ENCODE results near the gene SPEF2. TPM values are rescaled to one million over a fixed set of nuclear protein-coding genes. Genes with fewer than 3 reads are reported as not detected.

SPEF2 gene
- total RNA-seq, 1 donor from 2014 or later: 3.4 TPM

DNA sequence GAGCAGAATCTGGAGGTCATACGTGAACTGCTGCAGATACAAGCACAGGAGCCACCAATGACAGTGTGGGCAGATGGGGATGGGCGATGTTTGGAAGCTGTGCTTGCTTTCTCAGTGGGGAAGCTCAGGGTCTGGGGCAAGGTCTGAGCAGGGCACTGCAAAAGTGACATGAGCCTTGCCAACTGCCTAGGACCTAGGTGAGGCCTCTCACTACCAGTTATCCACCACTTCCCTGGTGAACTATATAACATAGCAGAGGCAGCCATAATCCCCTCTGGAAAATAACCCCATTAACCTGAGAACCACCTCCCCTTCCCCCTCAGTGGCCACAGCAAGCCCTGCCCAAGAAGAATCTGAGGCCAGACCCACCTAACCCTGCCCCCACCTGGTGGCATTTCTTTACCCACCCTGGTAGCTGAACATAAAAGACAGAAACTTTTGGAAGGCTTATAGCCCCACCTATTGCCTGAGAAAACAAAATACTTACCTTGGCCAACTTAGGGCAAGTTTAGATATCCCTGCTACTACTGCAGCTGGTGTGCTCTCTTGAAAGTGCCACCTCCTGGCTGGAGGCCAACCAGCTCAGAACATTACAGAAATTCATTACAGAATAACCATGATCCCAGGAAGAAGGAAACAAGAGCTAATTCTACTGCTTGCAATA, 18.8 kb upstream of the SPEF2 start:
- H3K27me3 Mint-ChIP-seq (ENCODE audit: unreplicated experiment): no peaks in the 10 kb centered on the region
- no peak for DNase-seq (ENCODE audit: low spot score)
- H3K36me3 Mint-ChIP-seq (ENCODE audit: low read depth, unreplicated experiment): no peaks in the 10 kb centered on the region
- H3K9me3 Mint-ChIP-seq (ENCODE audit: unreplicated experiment): no peaks in the 10 kb centered on the region
- no peak overlapping the region for H3K4me3 Mint-ChIP-seq (ENCODE audit: unreplicated experiment)
- no peaks in the 10 kb centered on the region for H3K4me1 Mint-ChIP-seq (ENCODE audit: unreplicated experiment)
- no peak for TF ChIP-seq CTCF (IDR thresholded peaks at IDR 0.05; ENCODE audit: unreplicated experiment)
- no peak overlapping the region for H3K27ac Mint-ChIP-seq (ENCODE audit: unreplicated experiment)

- H3K9me3 Mint-ChIP-seq (ENCODE audit: unreplicated experiment): no peaks in the 10 kb centered on the region
- no peak overlapping the region for H3K4me3 Mint-ChIP-seq (ENCODE audit: unreplicated experiment)
- TF ChIP-seq CTCF (IDR thresholded peaks at IDR 0.05; ENCODE audit: unreplicated experiment): no peak
These were observed 17.1 kb upstream of the SPEF2 start for GRCh38 chr5:35600591-35600990.

GRCh38 chr5:35608881-35609779, 8.5 kb upstream of the SPEF2 start:
- Mint-ChIP-seq H3K27ac (ENCODE audit: unreplicated experiment) (no peak overlapping the region), H3K27me3 (ENCODE audit: unreplicated experiment) (no peaks in the 10 kb centered on the region), H3K9me3 (ENCODE audit: unreplicated experiment) (no peaks in the 10 kb centered on the region), H3K36me3 (ENCODE audit: low read depth, unreplicated experiment) (no peaks in the 10 kb centered on the region), H3K4me1 (ENCODE audit: unreplicated experiment) (no peaks in the 10 kb centered on the region), H3K4me3 (ENCODE audit: unreplicated experiment) (no peak overlapping the region)
- TF ChIP-seq CTCF (IDR thresholded peaks at IDR 0.05; ENCODE audit: unreplicated experiment): no peak
- DNase-seq (ENCODE audit: low spot score): no peak

More at GRCh38 chr5:35600591-35600990, 17.1 kb upstream of the SPEF2 start:
- no peaks in the 10 kb centered on the region for H3K27me3 Mint-ChIP-seq (ENCODE audit: unreplicated experiment)
- no peak for DNase-seq (ENCODE audit: low spot score)
- H3K27ac Mint-ChIP-seq (ENCODE audit: unreplicated experiment): no peak overlapping the region
- H3K36me3 Mint-ChIP-seq (ENCODE audit: low read depth, unreplicated experiment): no peaks in the 10 kb centered on the region
- no peaks in the 10 kb centered on the region for H3K4me1 Mint-ChIP-seq (ENCODE audit: unreplicated experiment)

DNA sequence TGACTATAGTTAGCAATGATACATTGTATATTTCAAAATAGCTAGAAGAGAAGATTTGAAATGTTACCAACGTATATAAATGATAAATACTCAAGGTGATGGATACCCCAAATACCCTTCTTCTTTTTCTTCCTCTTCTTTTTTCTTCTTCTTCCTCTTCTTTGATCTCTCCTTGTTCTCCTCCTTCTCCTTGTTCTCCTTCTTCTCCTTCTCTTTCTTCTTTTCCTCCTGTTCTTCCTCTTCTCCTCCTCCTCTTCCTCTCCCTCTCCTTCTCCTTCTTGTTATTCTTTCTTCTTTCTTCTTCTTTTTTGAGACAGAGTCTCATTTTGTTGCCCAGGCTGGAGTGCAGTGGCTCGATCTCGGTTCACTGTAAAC, 616 bp upstream of the SPEF2 start:
- H3K36me3 Mint-ChIP-seq (ENCODE audit: low read depth, unreplicated experiment): no peaks in the 10 kb centered on the region
- no peaks in the 10 kb centered on the region for H3K9me3 Mint-ChIP-seq (ENCODE audit: unreplicated experiment)
- DNase-seq (ENCODE audit: low spot score): no peak
- H3K4me1 Mint-ChIP-seq (ENCODE audit: unreplicated experiment): peaks cover 2% of the 10 kb centered on the region
- H3K27me3 Mint-ChIP-seq (ENCODE audit: unreplicated experiment): peaks cover 6% of the 10 kb centered on the region
- H3K27ac Mint-ChIP-seq (ENCODE audit: unreplicated experiment): no peak overlapping the region
- no peak for TF ChIP-seq CTCF (IDR thresholded peaks at IDR 0.05; ENCODE audit: unreplicated experiment)
- peak overlapping the region; percentile 95 for H3K4me3 Mint-ChIP-seq (ENCODE audit: unreplicated experiment)

DNA sequence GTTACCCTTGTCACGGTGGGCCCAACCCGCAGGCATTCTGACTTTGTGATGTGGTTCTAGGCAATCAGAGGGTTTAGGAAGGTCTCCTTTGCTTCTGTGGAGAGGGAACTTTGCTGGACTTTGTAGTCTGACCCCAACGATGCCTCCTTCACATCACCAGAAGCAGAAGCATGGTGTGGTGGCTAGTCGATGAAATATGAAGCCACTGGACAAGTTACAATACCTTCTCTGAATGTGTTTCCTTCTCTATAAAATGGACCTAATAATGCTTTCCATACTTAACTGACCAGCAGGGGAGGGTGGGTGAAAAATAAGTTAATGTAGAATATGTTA, 607 bp downstream of the SPEF2 start:
- peak overlapping the region; percentile 95 for H3K4me3 Mint-ChIP-seq (ENCODE audit: unreplicated experiment)
- H3K27me3 Mint-ChIP-seq (ENCODE audit: unreplicated experiment): peaks cover 6% of the 10 kb centered on the region
- DNase-seq (ENCODE audit: low spot score): no peak
- TF ChIP-seq CTCF (IDR thresholded peaks at IDR 0.05; ENCODE audit: unreplicated experiment): no peak
- H3K4me1 Mint-ChIP-seq (ENCODE audit: unreplicated experiment): peaks cover 2% of the 10 kb centered on the region
- H3K27ac Mint-ChIP-seq (ENCODE audit: unreplicated experiment): no peak overlapping the region
- no peaks in the 10 kb centered on the region for H3K9me3 Mint-ChIP-seq (ENCODE audit: unreplicated experiment)
- no peaks in the 10 kb centered on the region for H3K36me3 Mint-ChIP-seq (ENCODE audit: low read depth, unreplicated experiment)

Measured in endothelial cell (in vitro differentiated cells).